Endothelial cell of umbilical vein (primary cell): ENCODE results near the gene HTR7. TPM values are rescaled to one million over a fixed set of nuclear protein-coding genes. Genes with fewer than 3 reads are reported as not detected.

Experiments
- BruUV-seq: library from RNA; stranded (reverse); fragments of 400-500 nt; replicated peaks from 2 replicates; lab custom pipeline; 2021; lab: Mats Ljungman, UMichigan
- CTCF ChIA-PET: fragments of 300-600, 350-600 bp; sonication (Branson Sonifier 250); formaldehyde crosslinking; loops from one replicate; lab custom pipeline; 2021; ENCODE audit warnings: antibody characterized with exemption, inconsistent platforms; lab: Charles Lee
- POLR2A ChIA-PET: fragments of 300-600, 350-600 bp; sonication (Branson Sonifier 250); formaldehyde crosslinking; loops from one replicate; lab custom pipeline; 2021; ENCODE audit warnings: antibody characterized with exemption, inconsistent platforms; lab: Charles Lee
- DNase-seq: peaks from one replicate; pipeline ENCODE4 v3.0.0-alpha.2; 2011; ENCODE audit warnings: low read depth, low spot score
- FAIRE-seq: peaks from 2 replicates; lab custom pipeline; 2011; peaks lifted over from hg19 to GRCh38; lab: Jason Lieb, UNC
- H2AFZ ChIP-seq: 2 replicates; pipeline ENCODE4 v1.6.0; 2012; ENCODE audit warnings: low read depth, low read length, control low read depth, inconsistent platforms
- H3K27ac ChIP-seq: 2 replicates; pipeline ENCODE4 v1.5.1; 2011; ENCODE audit warnings: low read depth, mild to moderate bottlenecking, control low read depth, low read length, moderate library complexity; ENCODE audit not compliant: insufficient read depth
- H3K27me3 ChIP-seq, 2 experiments: 2 replicates each; pipeline versions ENCODE4 v1.6.0 to v1.6.1; 2011; ENCODE audit warnings: low read length in 2 of 2, mixed read lengths in 1 of 2; ENCODE audit not compliant: control insufficient read depth in 2 of 2, insufficient read depth in 2 of 2
- H3K36me3 ChIP-seq, 2 experiments: 2 replicates in 1 of 2; 3 replicates in 1 of 2; pipeline ENCODE4 v1.5.1; 2011; ENCODE audit warnings: low read length in 2 of 2, mild to moderate bottlenecking in 1 of 2, moderate library complexity in 1 of 2; ENCODE audit not compliant: control insufficient read depth in 2 of 2, insufficient read depth in 2 of 2; ENCODE audit errors: extremely low read depth in 1 of 2
- H3K4me1 ChIP-seq: 3 replicates; pipeline ENCODE4 v1.5.1; 2011; ENCODE audit warnings: mild to moderate bottlenecking, low read length; ENCODE audit not compliant: control insufficient read depth, insufficient read depth; ENCODE audit errors: extremely low read depth
- H3K4me2 ChIP-seq: 2 replicates; pipeline ENCODE4 v1.6.1; 2011; ENCODE audit warnings: low read length, control low read depth, mixed read lengths; ENCODE audit not compliant: insufficient read depth
- H3K4me3 ChIP-seq, 3 experiments: fragments of 200-600 bp in 1 of 3; sonication (generic), shearing (Covaris generic) in 1 of 3; replicated peaks in 1 of 3; 2 replicates each; pipeline ENCODE4 v1.5.1; 2011 to 2016; ENCODE audit warnings: control low read depth in 3 of 3, low read length in 3 of 3, mild to moderate bottlenecking in 2 of 3, inconsistent platforms in 1 of 3, low read depth in 1 of 3, moderate library complexity in 1 of 3; ENCODE audit not compliant: insufficient read depth in 1 of 3
- H3K79me2 ChIP-seq: 2 replicates; pipeline ENCODE4 v1.6.0; 2012; ENCODE audit warnings: low read length, inconsistent platforms; ENCODE audit not compliant: control insufficient read depth, insufficient read depth
- H3K9ac ChIP-seq: replicated peaks from 2 replicates; pipeline ENCODE3; 2011; ENCODE audit warnings: low read length, control low read depth; ENCODE audit not compliant: insufficient read depth; ENCODE audit errors: extremely low read depth
- H3K9me1 ChIP-seq: replicated peaks from 3 replicates; pipeline ENCODE4 v1.6.0; 2011; ENCODE audit warnings: mild to moderate bottlenecking, low read length; ENCODE audit not compliant: control insufficient read depth, insufficient read depth; ENCODE audit errors: extremely low read depth
- H3K9me3 ChIP-seq: replicated peaks from 2 replicates; pipeline ENCODE4 v1.5.1; 2012; ENCODE audit warnings: low read length, inconsistent platforms; ENCODE audit not compliant: control insufficient read depth, insufficient read depth
- H4K20me1 ChIP-seq: replicated peaks from 2 replicates; pipeline ENCODE3; 2011; ENCODE audit warnings: mild to moderate bottlenecking, low read length; ENCODE audit not compliant: control insufficient read depth, insufficient read depth; ENCODE audit errors: extremely low read depth
- CTCF ChIP-seq, 2 donors: IDR thresholded peaks; 1 replicate in 1 of 2; 2 replicates in 1 of 2; pipeline ENCODE4 v1.5.1; 2011; ENCODE audit warnings: low read length in 2 of 2, mild to moderate bottlenecking in 2 of 2, moderate library complexity in 2 of 2, control low read depth in 1 of 2, inconsistent platforms in 1 of 2, low read depth in 1 of 2; ENCODE audit not compliant: insufficient read depth in 1 of 2; ENCODE audit errors: extremely low read depth in 1 of 2
- EZH2 ChIP-seq: IDR thresholded peaks from 2 replicates; pipeline ENCODE4 v1.6.1; 2012; ENCODE audit warnings: borderline replicate concordance, low read depth, mild to moderate bottlenecking, moderate library complexity, low read length, inconsistent platforms; ENCODE audit not compliant: severe bottlenecking
- FOS ChIP-seq: IDR thresholded peaks from 2 replicates; pipeline ENCODE4 v1.6.1; 2011; ENCODE audit warnings: mild to moderate bottlenecking, low read length, moderate library complexity, borderline replicate concordance; ENCODE audit not compliant: insufficient read depth
- GATA2 ChIP-seq: IDR thresholded peaks from 2 replicates; pipeline ENCODE4 v1.7.0; 2011; ENCODE audit warnings: low read depth, mild to moderate bottlenecking, moderate library complexity, mixed read lengths, low read length; ENCODE audit not compliant: insufficient read length, insufficient read depth
- JUN ChIP-seq: IDR thresholded peaks from 2 replicates; pipeline ENCODE4 v1.6.1; 2011; ENCODE audit warnings: borderline replicate concordance, low read depth; ENCODE audit not compliant: insufficient read length, insufficient read depth
- MAX ChIP-seq: IDR thresholded peaks from 2 replicates; pipeline ENCODE4 v1.6.1; 2011; ENCODE audit not compliant: insufficient read depth, insufficient read length
- MYC ChIP-seq: IDR thresholded peaks from one replicate; pipeline ENCODE4 v1.6.1; 2011; ENCODE audit warnings: mild to moderate bottlenecking, low read depth, low read length
- POLR2A ChIP-seq: IDR thresholded peaks from 2 replicates; pipeline ENCODE4 v1.6.1; 2012; ENCODE audit warnings: low read depth, mild to moderate bottlenecking, control low read depth, low read length
- POLR2AphosphoS5 ChIP-seq: IDR thresholded peaks from 2 replicates; pipeline ENCODE4 v1.6.1; 2012; ENCODE audit warnings: low read depth, mild to moderate bottlenecking, control low read depth, low read length, moderate library complexity; ENCODE audit not compliant: insufficient read depth
- dilution Hi-C: fragments of 300-500 bp; cut with MboI; formaldehyde crosslinking; loops from one replicate; pipeline ENCODE4 v1.15.0; 2019; ENCODE audit warnings: low sequenced_read_pairs; ENCODE audit not compliant: extremely low pct_ligation_motif_present
- intact Hi-C: fragments of 100-400 bp; cut with micrococcal nuclease; formaldehyde crosslinking; loops from one replicate; pipeline ENCODE4 v1.10.0; 2022
- polyA plus RNA-seq, 4 experiments: library from polyadenylated mRNA; depleted of rRNA in 3 of 4; stranded (reverse) in 3 of 4; unstranded in 1 of 4; fragments of >200 nt; gene quantifications; 2 replicates each; pipeline versions ENCODE4 v1.2.1 to v1.2.3, GENCODE V29; 2011 to 2012; ENCODE audit warnings: missing spikeins in 1 of 4
- total RNA-seq: library from RNA; stranded (reverse); gene quantifications from 2 replicates; pipeline ENCODE4 v1.2.3, GENCODE V29; 2021

The HTR7 gene
- total and polyA plus RNA-seq, 2 donors (not counting 3 experiments of a cell fraction or from before 2014, with no cell fraction given), result 0.01 to 0.22 TPM

DNA sequence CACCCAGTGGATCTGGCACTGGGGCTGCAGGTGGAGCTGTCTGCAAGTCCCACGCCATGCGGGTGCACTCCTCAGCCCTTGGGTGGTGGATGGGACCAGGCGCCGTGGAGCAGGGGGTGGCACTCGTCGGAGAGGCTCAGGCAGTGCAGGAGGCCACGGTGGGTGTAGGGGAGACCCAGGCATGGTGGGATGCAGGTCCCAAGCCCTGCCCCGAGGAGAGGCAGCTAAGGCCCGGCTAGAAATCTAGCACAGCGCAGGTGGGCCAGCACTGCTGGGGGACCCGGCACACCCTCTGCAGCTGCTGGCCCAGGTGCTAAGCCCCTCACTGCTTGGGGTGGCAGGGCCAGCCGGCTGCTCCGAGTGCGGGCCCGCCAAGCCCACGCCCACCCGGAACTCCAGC is 25.7 kb downstream of the HTR7 start:
- Histone ChIP-seq H3K27me3 (peaks cover 0 to 7% of the 10 kb centered on the region in 2 experiments), H3K9me3 (no peaks in the 10 kb centered on the region), H3K9ac (no peak overlapping the region), H3K36me3 (no peaks in the 10 kb centered on the region), H3K4me1 (no peaks in the 10 kb centered on the region), H3K4me3 (no peak overlapping the region), H2AFZ (no peak overlapping the region), H3K9me1 (no peaks in the 10 kb centered on the region), H3K27ac (no peak overlapping the region), H3K4me2 (no peak overlapping the region), H3K79me2 (no peaks in the 10 kb centered on the region), H4K20me1 (no peaks in the 10 kb centered on the region)
- BruUV-seq, result no TSS peak
- TF ChIP-seq JUN (no peak), CTCF (IDR thresholded peaks at IDR 0.05; ENCODE audit: extremely low read depth in 1 of 2, insufficient read depth in 1 of 2, low read depth in 1 of 2, low read length in 2 of 2) (no peak), GATA2 (no peak), MYC (no peak), POLR2A (no peak), MAX (no peak)
- CTCF ChIA-PET, result interaction anchor here (1.6 kb wide), 1 partner anchor 44 kb away, joined by 5 read pairs; no protein-coding TSS in a partner anchor
- DNase-seq, result no peak
- intact Hi-C loops, result no loop called here
- FAIRE-seq, result no peak
- dilution Hi-C loops, result no loop called here
- POLR2A ChIA-PET, result no interaction called here

DNA sequence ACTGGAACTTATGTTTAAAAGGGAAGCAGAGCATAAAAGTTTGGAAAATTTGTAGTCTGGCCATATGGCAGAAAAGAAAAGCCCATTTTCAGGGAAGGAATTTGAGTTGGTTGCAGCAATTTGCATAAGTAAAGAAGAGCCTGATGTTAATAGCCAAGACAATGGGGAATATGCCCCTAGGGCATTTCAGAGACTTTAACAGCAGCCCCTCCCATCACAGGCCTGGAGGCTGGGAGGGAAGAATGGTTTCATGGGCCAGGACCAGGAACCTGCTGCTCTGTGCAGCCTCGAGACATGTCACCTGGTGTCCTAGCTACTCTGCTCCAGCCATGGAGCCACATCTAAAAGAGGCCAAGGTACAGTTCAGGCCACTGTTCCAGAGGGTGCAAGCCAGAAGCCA is 35.3 kb downstream of the HTR7 start:
- Histone ChIP-seq H2AFZ (no peak overlapping the region), H3K4me1 (no peaks in the 10 kb centered on the region), H4K20me1 (no peaks in the 10 kb centered on the region), H3K27ac (no peak overlapping the region), H3K27me3 (peaks cover 0 to 5% of the 10 kb centered on the region in 2 experiments), H3K9me1 (no peaks in the 10 kb centered on the region), H3K4me3 (no peak overlapping the region), H3K9me3 (no peaks in the 10 kb centered on the region), H3K4me2 (no peak overlapping the region), H3K79me2 (no peaks in the 10 kb centered on the region), H3K36me3 (no peaks in the 10 kb centered on the region), H3K9ac (no peak overlapping the region)
- BruUV-seq, result no TSS peak
- FAIRE-seq (no peak), DNase-seq (no peak)
- intact Hi-C loops, result no loop called here
- ChIA-PET POLR2A (no interaction called here), CTCF (no interaction called here)
- dilution Hi-C loops, result no loop called here
- TF ChIP-seq CTCF (IDR thresholded peaks at IDR 0.05; ENCODE audit: extremely low read depth in 1 of 2, insufficient read depth in 1 of 2, low read depth in 1 of 2, low read length in 2 of 2) (no peak), JUN (no peak), FOS (no peak), MYC (no peak), POLR2AphosphoS5 (no peak), MAX (no peak), POLR2A (no peak), GATA2 (no peak), EZH2 (no peak)
